ENCODE results near the gene ARHGEF19.
"Not testable (repeated sequence)": the region's sequence is repeated elsewhere in the genome, so short reads cannot be mapped to it uniquely, and the experiment has no call there.

The ARHGEF19 gene

GRCh38 chr1:16172218-16172830 lies 40.1 kb downstream of the ARHGEF19 start:
- H3K9me3 ChIP-seq (ENCODE audit: control insufficient read depth, insufficient read depth, low read length), result no peaks in the 10 kb centered on the region
- H3K27me3 ChIP-seq (ENCODE audit: control insufficient read depth, insufficient read depth, low read length), result no peaks in the 10 kb centered on the region
- no peaks in the 10 kb centered on the region for H3K36me3 ChIP-seq (ENCODE audit: control insufficient read depth, insufficient read depth, low read length)
- peaks cover 5% of the 10 kb centered on the region; the same call in 1 of the 2 replicates for H3K4me1 ChIP-seq (ENCODE audit: control insufficient read depth, insufficient read depth, low read length)
- no peak overlapping the region for H3K27ac ChIP-seq (ENCODE audit: low read length)
- no CpG with 5 or more reads among the region's 15 CpGs for WGBS (ENCODE audit: insufficient coverage, insufficient read length)
- H3K4me3 ChIP-seq (ENCODE audit: low read length), result no peak overlapping the region
- DNase-seq (ENCODE audit: low read depth, low spot score), result no peak

- Histone ChIP-seq H3K9me3 (ENCODE audit: control insufficient read depth, insufficient read depth, low read length) (no peaks in the 10 kb centered on the region), H3K27ac (ENCODE audit: low read length) (no peak overlapping the region), H3K4me3 (ENCODE audit: low read length) (no peak overlapping the region), H3K27me3 (ENCODE audit: control insufficient read depth, insufficient read depth, low read length) (no peaks in the 10 kb centered on the region), H3K36me3 (ENCODE audit: control insufficient read depth, insufficient read depth, low read length) (no peaks in the 10 kb centered on the region), H3K4me1 (ENCODE audit: control insufficient read depth, insufficient read depth, low read length) (peaks cover 5% of the 10 kb centered on the region; the same call in 1 of the 2 replicates)
- DNase-seq (ENCODE audit: low read depth, low spot score), result no peak
- no CpG with 5 or more reads among the region's 19 CpGs for WGBS (ENCODE audit: insufficient coverage, insufficient read length)
These were observed 40.9 kb downstream of the ARHGEF19 start for GRCh38 chr1:16171314-16172151.

- H3K27me3 ChIP-seq (ENCODE audit: control insufficient read depth, insufficient read depth, low read length), result no peaks in the 10 kb centered on the region
- no CpG with 5 or more reads among the region's 3 CpGs for WGBS (ENCODE audit: insufficient coverage, insufficient read length)
- no peak overlapping the region for H3K27ac ChIP-seq (ENCODE audit: low read length)
- no peaks in the 10 kb centered on the region for H3K36me3 ChIP-seq (ENCODE audit: control insufficient read depth, insufficient read depth, low read length)
- DNase-seq (ENCODE audit: low read depth, low spot score), result no peak
- H3K9me3 ChIP-seq (ENCODE audit: control insufficient read depth, insufficient read depth, low read length), result no peaks in the 10 kb centered on the region
- no peak overlapping the region for H3K4me3 ChIP-seq (ENCODE audit: low read length)
- peaks cover 7% of the 10 kb centered on the region for H3K4me1 ChIP-seq (ENCODE audit: control insufficient read depth, insufficient read depth, low read length)
These were observed 42.2 kb downstream of the ARHGEF19 start for GRCh38 chr1:16170283-16170673.

- Histone ChIP-seq H3K27me3 (ENCODE audit: control insufficient read depth, insufficient read depth, low read length) (no peaks in the 10 kb centered on the region), H3K9me3 (ENCODE audit: control insufficient read depth, insufficient read depth, low read length) (no peaks in the 10 kb centered on the region), H3K27ac (ENCODE audit: low read length) (no peak overlapping the region), H3K36me3 (ENCODE audit: control insufficient read depth, insufficient read depth, low read length) (no peaks in the 10 kb centered on the region), H3K4me1 (ENCODE audit: control insufficient read depth, insufficient read depth, low read length) (peaks cover 10% of the 10 kb centered on the region), H3K4me3 (ENCODE audit: low read length) (no peak overlapping the region)
- no CpG with 5 or more reads among the region's 13 CpGs for WGBS (ENCODE audit: insufficient coverage, insufficient read length)
- DNase-seq (ENCODE audit: low read depth, low spot score), result no peak
These were observed 43.7 kb downstream of the ARHGEF19 start for GRCh38 chr1:16168622-16169360.

GRCh38 chr1:16168144-16168495 lies 44.3 kb downstream of the ARHGEF19 start:
- DNase-seq (ENCODE audit: low read depth, low spot score), result not testable (repeated sequence)

GRCh38 chr1:16167331-16168143 lies 44.9 kb downstream of the ARHGEF19 start:
- Histone ChIP-seq H3K27me3 (ENCODE audit: control insufficient read depth, insufficient read depth, low read length) (no peaks in the 10 kb centered on the region), H3K36me3 (ENCODE audit: control insufficient read depth, insufficient read depth, low read length) (no peaks in the 10 kb centered on the region), H3K27ac (ENCODE audit: low read length) (no peak overlapping the region), H3K4me3 (ENCODE audit: low read length) (peak overlapping the region; percentile 53; the same call in 1 of the 2 replicates), H3K4me1 (ENCODE audit: control insufficient read depth, insufficient read depth, low read length) (peaks cover 9% of the 10 kb centered on the region), H3K9me3 (ENCODE audit: control insufficient read depth, insufficient read depth, low read length) (no peaks in the 10 kb centered on the region)
- WGBS (ENCODE audit: insufficient coverage, insufficient read length), result no CpG with 5 or more reads among the region's 60 CpGs
- no peak for DNase-seq (ENCODE audit: low read depth, low spot score)

More at GRCh38 chr1:16168144-16168495, 44.3 kb downstream of the ARHGEF19 start:
- not testable (repeated sequence) for H3K27ac ChIP-seq (ENCODE audit: low read length); H3K4me1 ChIP-seq (ENCODE audit: control insufficient read depth, insufficient read depth, low read length); H3K27me3 ChIP-seq (ENCODE audit: control insufficient read depth, insufficient read depth, low read length); H3K4me3 ChIP-seq (ENCODE audit: low read length); H3K9me3 ChIP-seq (ENCODE audit: control insufficient read depth, insufficient read depth, low read length); H3K36me3 ChIP-seq (ENCODE audit: control insufficient read depth, insufficient read depth, low read length)
- WGBS (ENCODE audit: insufficient coverage, insufficient read length), result no CpG with 5 or more reads among the region's 10 CpGs

GRCh38 chr1:16166117-16166516 lies 46.3 kb downstream of the ARHGEF19 start:
- Histone ChIP-seq H3K4me1 (ENCODE audit: control insufficient read depth, insufficient read depth, low read length) (peaks cover 9% of the 10 kb centered on the region), H3K36me3 (ENCODE audit: control insufficient read depth, insufficient read depth, low read length) (no peaks in the 10 kb centered on the region), H3K27me3 (ENCODE audit: control insufficient read depth, insufficient read depth, low read length) (no peaks in the 10 kb centered on the region), H3K27ac (ENCODE audit: low read length) (no peak overlapping the region), H3K4me3 (ENCODE audit: low read length) (no peak overlapping the region), H3K9me3 (ENCODE audit: control insufficient read depth, insufficient read depth, low read length) (no peaks in the 10 kb centered on the region)
- no peak for DNase-seq (ENCODE audit: low read depth, low spot score)
- no CpG with 5 or more reads among the region's 2 CpGs for whole genome bisulfite sequencing (ENCODE audit: insufficient coverage, insufficient read length)

- Histone ChIP-seq H3K36me3 (ENCODE audit: control insufficient read depth, insufficient read depth, low read length) (no peaks in the 10 kb centered on the region), H3K9me3 (ENCODE audit: control insufficient read depth, insufficient read depth, low read length) (no peaks in the 10 kb centered on the region), H3K4me3 (ENCODE audit: low read length) (no peak overlapping the region), H3K4me1 (ENCODE audit: control insufficient read depth, insufficient read depth, low read length) (peaks cover 9% of the 10 kb centered on the region), H3K27ac (ENCODE audit: low read length) (no peak overlapping the region), H3K27me3 (ENCODE audit: control insufficient read depth, insufficient read depth, low read length) (no peaks in the 10 kb centered on the region)
- no CpG with 5 or more reads among the region's 7 CpGs for WGBS (ENCODE audit: insufficient coverage, insufficient read length)
- DNase-seq (ENCODE audit: low read depth, low spot score), result no peak
These were observed 46.9 kb downstream of the ARHGEF19 start for GRCh38 chr1:16165548-16165947.

GRCh38 chr1:16165073-16165364 lies 47.4 kb downstream of the ARHGEF19 start:
- Histone ChIP-seq H3K4me1 (ENCODE audit: control insufficient read depth, insufficient read depth, low read length) (peaks cover 9% of the 10 kb centered on the region), H3K9me3 (ENCODE audit: control insufficient read depth, insufficient read depth, low read length) (no peaks in the 10 kb centered on the region), H3K27me3 (ENCODE audit: control insufficient read depth, insufficient read depth, low read length) (no peaks in the 10 kb centered on the region), H3K36me3 (ENCODE audit: control insufficient read depth, insufficient read depth, low read length) (no peaks in the 10 kb centered on the region), H3K4me3 (ENCODE audit: low read length) (no peak overlapping the region), H3K27ac (ENCODE audit: low read length) (no peak overlapping the region)
- DNase-seq (ENCODE audit: low read depth, low spot score), result no peak
- WGBS (ENCODE audit: insufficient coverage, insufficient read length), result no CpG with 5 or more reads among the region's 5 CpGs

Data from iPS DF 6.9 (cell line).